Activated CD8-positive, alpha-beta memory T cell treated with anti-CD3 and anti-CD28 coated beads for 48 hours (primary cell): ENCODE data around the gene TMEM232.
"Not testable (repeated sequence)": the region's sequence is repeated elsewhere in the genome, so short reads cannot be mapped to it uniquely, and the experiment has no call there.

Experiments
- DNase-seq, 3 experiments: peaks; one replicate each; pipeline ENCODE4 v3.0.0-alpha.2; 2020; ENCODE audit warnings: low read depth in 2 of 3, low spot score in 2 of 3

The TMEM232 gene

DNA sequence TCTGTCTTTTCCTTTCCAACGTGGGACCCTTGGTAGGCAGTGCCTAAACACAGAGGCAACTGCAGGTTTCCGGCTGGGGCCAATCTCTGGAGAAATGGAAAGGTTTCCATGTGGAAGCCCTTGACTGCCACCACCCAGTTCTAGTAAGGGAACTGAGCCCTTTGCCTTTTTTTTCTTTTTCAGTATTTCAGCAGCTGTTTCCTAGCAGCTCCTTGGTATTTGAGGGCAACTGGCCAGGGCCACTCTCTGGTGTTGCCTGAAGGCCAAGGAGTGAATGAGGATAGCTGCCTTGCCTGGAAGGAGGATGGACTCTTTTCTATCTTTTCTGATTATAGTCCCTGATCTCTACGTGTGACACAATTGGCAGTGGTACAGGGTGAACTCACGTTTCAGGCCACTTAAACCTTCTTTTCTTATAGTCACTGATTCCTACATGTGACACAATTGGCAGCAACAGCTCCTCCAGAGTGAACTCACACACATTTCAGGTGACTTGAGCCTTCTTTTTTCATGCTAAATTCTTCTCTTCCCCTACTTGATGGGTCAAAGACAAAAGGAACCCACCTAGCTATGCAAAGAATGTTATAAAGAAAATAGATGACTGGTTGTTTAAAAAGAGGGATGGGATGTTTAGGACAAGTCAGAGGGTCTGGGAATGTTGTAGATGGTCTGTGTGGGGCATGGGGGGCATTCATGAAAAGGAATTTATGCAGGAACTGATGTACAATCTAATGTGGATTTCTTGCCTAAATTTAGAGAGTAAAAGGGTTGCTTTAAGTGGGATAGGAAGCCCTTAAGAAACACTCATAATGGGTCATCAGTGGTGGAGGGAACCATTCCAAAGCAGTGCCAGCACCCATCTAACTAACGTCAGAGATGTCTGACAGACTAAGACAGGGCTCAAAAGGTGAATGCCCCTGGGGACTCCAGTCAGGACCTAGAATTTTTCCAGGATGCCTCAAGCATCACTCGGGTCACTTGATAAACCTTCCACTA is 190.1 kb downstream of the TMEM232 start:
- no peak for DNase-seq

- not testable (repeated sequence) for DNase-seq
These were observed 191.3 kb downstream of the TMEM232 start for GRCh38 chr5:110535146-110535545.

GRCh38 chr5:110525762-110526161 is 200.7 kb downstream of the TMEM232 start:
- no peak for DNase-seq

- DNase-seq = no peak
These were observed 209.1 kb downstream of the TMEM232 start for GRCh38 chr5:110517396-110517795.

DNA sequence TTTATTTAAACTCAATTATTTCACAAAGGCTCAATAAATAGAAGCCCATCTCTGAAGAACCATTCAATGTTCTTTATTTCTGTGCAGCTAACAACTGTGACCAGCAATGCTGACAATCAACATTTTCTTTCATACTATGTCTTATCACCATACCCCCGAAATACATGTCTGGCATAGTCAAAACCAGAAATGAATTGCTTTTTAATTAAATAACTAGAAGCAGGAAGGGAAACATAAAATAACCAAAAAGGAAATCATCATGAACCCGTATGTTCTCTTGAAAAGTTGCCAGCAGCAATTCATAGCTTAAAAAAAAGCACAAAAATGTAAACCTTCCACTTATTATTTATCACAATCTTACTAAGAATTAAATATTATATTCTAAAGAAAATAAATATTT is 212.4 kb downstream of the TMEM232 start:
- no peak for DNase-seq

- DNase-seq = no peak
These were observed 214.2 kb downstream of the TMEM232 start for GRCh38 chr5:110512266-110512665.

GRCh38 chr5:110510146-110510545 is 216.3 kb downstream of the TMEM232 start:
- DNase-seq = no peak

GRCh38 chr5:110507972-110508371 is 218.5 kb downstream of the TMEM232 start:
- DNase-seq = no peak

- no peak for DNase-seq
These were observed 220.1 kb downstream of the TMEM232 start for GRCh38 chr5:110506378-110506777.

DNA sequence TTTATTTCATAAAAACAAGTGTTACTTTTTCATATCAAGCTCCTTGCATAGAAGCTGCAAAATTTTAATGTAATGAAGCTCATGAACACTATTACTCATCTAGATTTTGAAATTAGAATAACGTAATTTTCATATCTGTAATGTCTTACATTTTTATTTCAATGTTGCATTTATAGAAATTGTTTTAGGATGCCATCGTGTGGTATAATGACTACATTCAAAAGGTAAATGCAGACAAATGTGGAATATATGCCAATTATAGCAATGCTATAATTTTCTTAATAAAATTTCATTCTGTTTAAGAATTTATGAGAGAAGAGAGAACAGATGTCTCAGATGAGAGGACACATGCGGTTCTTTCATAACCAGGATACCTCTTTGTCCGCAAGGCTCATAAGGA is 230.2 kb downstream of the TMEM232 start:
- no peak for DNase-seq

GRCh38 chr5:110492446-110492845 is 234.0 kb downstream of the TMEM232 start:
- no peak for DNase-seq

DNA sequence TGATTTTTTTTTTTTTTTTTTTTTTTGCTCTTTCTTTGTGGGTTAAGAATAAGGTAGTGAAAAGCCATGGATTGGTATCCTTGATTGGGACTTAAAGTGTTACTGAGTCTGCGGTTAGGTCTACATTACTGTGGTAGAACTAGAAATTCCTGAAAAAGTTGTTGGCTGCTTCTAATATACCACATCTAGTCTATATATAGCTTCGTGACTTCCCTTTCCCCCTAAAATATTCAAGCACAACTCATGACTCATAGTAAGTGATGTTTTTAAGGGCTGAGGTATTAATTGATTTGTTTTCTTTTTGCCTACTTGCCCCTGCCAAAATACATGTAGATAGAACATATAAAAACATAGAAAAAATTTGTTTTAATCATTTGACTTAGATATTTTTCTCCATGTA is 247.6 kb downstream of the TMEM232 start:
- DNase-seq = no peak

DNA sequence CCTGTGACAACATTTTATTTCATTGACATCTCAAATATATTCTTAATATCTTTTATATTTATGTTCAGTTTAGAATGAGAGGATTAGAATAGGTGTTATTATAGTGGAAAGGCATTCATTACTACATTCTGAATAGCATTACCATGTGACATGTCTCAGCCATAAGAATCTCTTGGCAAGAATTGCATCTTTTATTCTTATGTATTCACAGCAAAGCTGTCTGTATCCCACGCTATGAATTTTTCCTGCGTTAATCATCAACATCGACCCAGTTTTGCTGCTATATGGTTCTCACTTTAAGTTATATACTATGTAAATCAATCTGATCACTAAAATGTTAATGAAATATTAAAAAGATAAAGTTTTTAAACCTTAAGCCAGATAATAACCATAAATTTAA is 248.6 kb downstream of the TMEM232 start:
- no peak for DNase-seq

- no peak for DNase-seq
These were observed 250.3 kb downstream of the TMEM232 start for GRCh38 chr5:110476164-110476563.

GRCh38 chr5:110475529-110475928 is 250.9 kb downstream of the TMEM232 start:
- no peak for DNase-seq

DNA sequence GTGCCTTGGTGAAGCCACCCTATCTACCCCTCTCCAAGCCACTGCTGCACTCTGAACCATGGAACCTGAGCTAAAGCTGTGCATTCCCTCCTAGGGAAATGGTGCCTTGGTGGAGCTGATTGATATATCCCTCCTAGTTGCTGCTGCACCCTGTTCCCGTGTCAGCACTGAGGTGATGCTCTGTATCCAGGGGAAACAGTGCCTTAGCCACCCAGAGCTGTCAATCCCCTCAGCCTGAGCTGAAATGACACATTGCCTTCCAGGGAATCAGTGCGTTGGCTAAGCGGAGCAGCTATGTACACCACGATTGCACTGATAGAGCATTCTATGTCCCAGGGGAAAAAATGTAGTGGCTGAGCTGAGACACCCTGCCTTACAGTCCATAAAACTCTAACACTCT is 257.0 kb downstream of the TMEM232 start:
- DNase-seq = no peak

- no peak for DNase-seq
These were observed 263.4 kb downstream of the TMEM232 start for GRCh38 chr5:110463106-110463505.

DNA sequence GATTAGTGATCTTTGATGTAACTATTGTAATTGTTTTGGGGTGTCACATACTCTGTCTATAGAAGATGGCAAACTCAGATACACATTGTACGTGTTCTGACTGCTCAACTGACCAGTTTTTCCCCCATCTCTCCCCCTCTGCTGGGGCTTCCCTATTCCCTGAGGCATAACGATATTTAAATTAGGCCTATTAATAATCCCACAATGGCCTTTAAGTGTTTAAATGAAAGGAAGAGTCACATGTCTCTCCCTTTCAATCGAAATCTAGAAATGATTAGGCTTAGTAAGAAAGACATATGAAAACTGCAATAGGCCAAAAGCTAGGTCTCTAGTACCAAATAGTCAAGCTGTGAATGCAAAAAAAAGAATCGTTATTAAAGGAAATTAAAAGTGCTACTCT is 265.6 kb downstream of the TMEM232 start:
- no peak for DNase-seq

DNA sequence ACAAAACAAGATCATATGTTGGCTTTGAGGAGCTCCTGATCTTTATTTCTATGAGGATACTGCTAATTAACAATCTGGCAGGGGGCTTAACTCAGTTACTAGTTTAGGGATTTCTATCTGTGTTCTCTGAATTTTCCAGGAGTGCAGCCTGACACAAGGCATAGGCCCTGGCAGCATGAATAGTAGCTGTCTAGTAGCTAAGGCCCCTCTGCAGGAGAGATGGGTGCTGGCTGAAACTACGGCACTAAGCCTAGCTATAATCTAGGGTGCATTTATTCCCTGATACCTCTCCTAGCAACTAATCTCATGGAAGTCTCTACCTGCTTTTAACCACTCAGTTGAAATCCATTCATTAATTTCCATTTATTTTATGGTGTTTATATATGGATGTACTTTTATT is 268.2 kb downstream of the TMEM232 start:
- DNase-seq = no peak

- no peak for DNase-seq
These were observed 283.6 kb downstream of the TMEM232 start for GRCh38 chr5:110442856-110443255.

DNA sequence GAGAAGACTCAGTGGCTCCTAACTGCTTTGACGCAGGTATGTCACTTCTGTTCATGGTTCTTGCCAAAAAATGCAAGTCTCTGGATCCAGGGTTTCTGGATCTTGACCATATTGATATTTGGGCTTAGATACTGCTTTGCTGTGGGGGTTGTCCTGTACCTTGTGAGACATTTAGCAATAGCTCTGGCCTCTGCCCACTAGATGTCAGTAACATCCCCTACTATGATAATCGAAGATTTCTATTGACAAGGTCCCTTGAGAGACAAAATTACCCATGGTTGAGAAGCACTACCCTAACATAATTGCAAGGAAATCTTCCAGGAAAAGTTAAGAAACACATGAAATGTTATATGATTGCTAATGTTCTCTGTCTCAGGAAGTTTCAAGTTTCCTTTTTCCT is 285.4 kb downstream of the TMEM232 start:
- DNase-seq = no peak

GRCh38 chr5:110440058-110440457 is 286.4 kb downstream of the TMEM232 start:
- no peak for DNase-seq

GRCh38 chr5:110439296-110439695 is 287.2 kb downstream of the TMEM232 start:
- DNase-seq = no peak
